Endothelial cell of umbilical vein (primary cell): Measurements from ENCODE around the gene C1QA. TPM values are rescaled to one million over a fixed set of nuclear protein-coding genes. Genes with fewer than 3 reads are reported as not detected.

Source experiments
- BruUV-seq: library from RNA; stranded (reverse); fragments of 400-500 nt; replicated peaks from 2 replicates; lab custom pipeline; 2021; lab: Mats Ljungman, UMichigan
- CTCF ChIA-PET: fragments of 300-600, 350-600 bp; sonication (Branson Sonifier 250); formaldehyde crosslinking; loops from one replicate; lab custom pipeline; 2021; ENCODE audit warnings: antibody characterized with exemption, inconsistent platforms; lab: Charles Lee
- POLR2A ChIA-PET: fragments of 300-600, 350-600 bp; sonication (Branson Sonifier 250); formaldehyde crosslinking; loops from one replicate; lab custom pipeline; 2021; ENCODE audit warnings: antibody characterized with exemption, inconsistent platforms; lab: Charles Lee
- DNase-seq: peaks from one replicate; pipeline ENCODE4 v3.0.0-alpha.2; 2011; ENCODE audit warnings: low read depth, low spot score
- FAIRE-seq: peaks from 2 replicates; lab custom pipeline; 2011; peaks lifted over from hg19 to GRCh38; lab: Jason Lieb, UNC
- H2AFZ ChIP-seq: 2 replicates; pipeline ENCODE4 v1.6.0; 2012; ENCODE audit warnings: low read depth, low read length, control low read depth, inconsistent platforms
- H3K27ac ChIP-seq: 2 replicates; pipeline ENCODE4 v1.5.1; 2011; ENCODE audit warnings: low read depth, mild to moderate bottlenecking, control low read depth, low read length, moderate library complexity; ENCODE audit not compliant: insufficient read depth
- H3K27me3 ChIP-seq, 2 experiments: 2 replicates each; pipeline versions ENCODE4 v1.6.0 to v1.6.1; 2011; ENCODE audit warnings: low read length in 2 of 2, mixed read lengths in 1 of 2; ENCODE audit not compliant: control insufficient read depth in 2 of 2, insufficient read depth in 2 of 2
- H3K36me3 ChIP-seq, 2 experiments: 2 replicates in 1 of 2; 3 replicates in 1 of 2; pipeline ENCODE4 v1.5.1; 2011; ENCODE audit warnings: low read length in 2 of 2, mild to moderate bottlenecking in 1 of 2, moderate library complexity in 1 of 2; ENCODE audit not compliant: control insufficient read depth in 2 of 2, insufficient read depth in 2 of 2; ENCODE audit errors: extremely low read depth in 1 of 2
- H3K4me1 ChIP-seq: 3 replicates; pipeline ENCODE4 v1.5.1; 2011; ENCODE audit warnings: mild to moderate bottlenecking, low read length; ENCODE audit not compliant: control insufficient read depth, insufficient read depth; ENCODE audit errors: extremely low read depth
- H3K4me2 ChIP-seq: 2 replicates; pipeline ENCODE4 v1.6.1; 2011; ENCODE audit warnings: low read length, control low read depth, mixed read lengths; ENCODE audit not compliant: insufficient read depth
- H3K4me3 ChIP-seq, 3 experiments: fragments of 200-600 bp in 1 of 3; sonication (generic), shearing (Covaris generic) in 1 of 3; replicated peaks in 1 of 3; 2 replicates each; pipeline ENCODE4 v1.5.1; 2011 to 2016; ENCODE audit warnings: control low read depth in 3 of 3, low read length in 3 of 3, mild to moderate bottlenecking in 2 of 3, inconsistent platforms in 1 of 3, low read depth in 1 of 3, moderate library complexity in 1 of 3; ENCODE audit not compliant: insufficient read depth in 1 of 3
- H3K79me2 ChIP-seq: 2 replicates; pipeline ENCODE4 v1.6.0; 2012; ENCODE audit warnings: low read length, inconsistent platforms; ENCODE audit not compliant: control insufficient read depth, insufficient read depth
- H3K9ac ChIP-seq: replicated peaks from 2 replicates; pipeline ENCODE3; 2011; ENCODE audit warnings: low read length, control low read depth; ENCODE audit not compliant: insufficient read depth; ENCODE audit errors: extremely low read depth
- H3K9me1 ChIP-seq: replicated peaks from 3 replicates; pipeline ENCODE4 v1.6.0; 2011; ENCODE audit warnings: mild to moderate bottlenecking, low read length; ENCODE audit not compliant: control insufficient read depth, insufficient read depth; ENCODE audit errors: extremely low read depth
- H3K9me3 ChIP-seq: replicated peaks from 2 replicates; pipeline ENCODE4 v1.5.1; 2012; ENCODE audit warnings: low read length, inconsistent platforms; ENCODE audit not compliant: control insufficient read depth, insufficient read depth
- H4K20me1 ChIP-seq: replicated peaks from 2 replicates; pipeline ENCODE3; 2011; ENCODE audit warnings: mild to moderate bottlenecking, low read length; ENCODE audit not compliant: control insufficient read depth, insufficient read depth; ENCODE audit errors: extremely low read depth
- CTCF ChIP-seq, 2 donors: IDR thresholded peaks; 1 replicate in 1 of 2; 2 replicates in 1 of 2; pipeline ENCODE4 v1.5.1; 2011; ENCODE audit warnings: low read length in 2 of 2, mild to moderate bottlenecking in 2 of 2, moderate library complexity in 2 of 2, control low read depth in 1 of 2, inconsistent platforms in 1 of 2, low read depth in 1 of 2; ENCODE audit not compliant: insufficient read depth in 1 of 2; ENCODE audit errors: extremely low read depth in 1 of 2
- EZH2 ChIP-seq: IDR thresholded peaks from 2 replicates; pipeline ENCODE4 v1.6.1; 2012; ENCODE audit warnings: borderline replicate concordance, low read depth, mild to moderate bottlenecking, moderate library complexity, low read length, inconsistent platforms; ENCODE audit not compliant: severe bottlenecking
- FOS ChIP-seq: IDR thresholded peaks from 2 replicates; pipeline ENCODE4 v1.6.1; 2011; ENCODE audit warnings: mild to moderate bottlenecking, low read length, moderate library complexity, borderline replicate concordance; ENCODE audit not compliant: insufficient read depth
- GATA2 ChIP-seq: IDR thresholded peaks from 2 replicates; pipeline ENCODE4 v1.7.0; 2011; ENCODE audit warnings: low read depth, mild to moderate bottlenecking, moderate library complexity, mixed read lengths, low read length; ENCODE audit not compliant: insufficient read length, insufficient read depth
- JUN ChIP-seq: IDR thresholded peaks from 2 replicates; pipeline ENCODE4 v1.6.1; 2011; ENCODE audit warnings: borderline replicate concordance, low read depth; ENCODE audit not compliant: insufficient read length, insufficient read depth
- MAX ChIP-seq: IDR thresholded peaks from 2 replicates; pipeline ENCODE4 v1.6.1; 2011; ENCODE audit not compliant: insufficient read depth, insufficient read length
- MYC ChIP-seq: IDR thresholded peaks from one replicate; pipeline ENCODE4 v1.6.1; 2011; ENCODE audit warnings: mild to moderate bottlenecking, low read depth, low read length
- POLR2A ChIP-seq: IDR thresholded peaks from 2 replicates; pipeline ENCODE4 v1.6.1; 2012; ENCODE audit warnings: low read depth, mild to moderate bottlenecking, control low read depth, low read length
- POLR2AphosphoS5 ChIP-seq: IDR thresholded peaks from 2 replicates; pipeline ENCODE4 v1.6.1; 2012; ENCODE audit warnings: low read depth, mild to moderate bottlenecking, control low read depth, low read length, moderate library complexity; ENCODE audit not compliant: insufficient read depth
- dilution Hi-C: fragments of 300-500 bp; cut with MboI; formaldehyde crosslinking; loops from one replicate; pipeline ENCODE4 v1.15.0; 2019; ENCODE audit warnings: low sequenced_read_pairs; ENCODE audit not compliant: extremely low pct_ligation_motif_present
- intact Hi-C: fragments of 100-400 bp; cut with micrococcal nuclease; formaldehyde crosslinking; loops from one replicate; pipeline ENCODE4 v1.10.0; 2022
- polyA plus RNA-seq, 4 experiments: library from polyadenylated mRNA; depleted of rRNA in 3 of 4; stranded (reverse) in 3 of 4; unstranded in 1 of 4; fragments of >200 nt; gene quantifications; 2 replicates each; pipeline versions ENCODE4 v1.2.1 to v1.2.3, GENCODE V29; 2011 to 2012; ENCODE audit warnings: missing spikeins in 1 of 4
- total RNA-seq: library from RNA; stranded (reverse); gene quantifications from 2 replicates; pipeline ENCODE4 v1.2.3, GENCODE V29; 2021

C1QA gene
- total and polyA plus RNA-seq, 2 donors (not counting 3 experiments of a cell fraction or from before 2014, with no cell fraction given) = not detected

- CTCF ChIA-PET = no interaction called here
- H3K9me1 ChIP-seq = no peaks in the 10 kb centered on the region
- FAIRE-seq (no peak), DNase-seq (no peak)
- no peak overlapping the region for H3K4me3 ChIP-seq
- dilution Hi-C loops (no loop called here), intact Hi-C loops (no loop called here)
- POLR2A ChIA-PET = no interaction called here
- no peak overlapping the region for H3K27ac ChIP-seq
- TF ChIP-seq POLR2A (no peak), EZH2 (no peak), JUN (no peak), MYC (no peak), GATA2 (no peak)
- H3K36me3 ChIP-seq = no peaks in the 10 kb centered on the region
- no peaks in the 10 kb centered on the region for H3K9me3 ChIP-seq
- no peaks in the 10 kb centered on the region for H3K79me2 ChIP-seq
- peaks cover 0 to 2% of the 10 kb centered on the region in 2 experiments for H3K27me3 ChIP-seq
- no peaks in the 10 kb centered on the region for H3K4me1 ChIP-seq
- no peak overlapping the region for H3K4me2 ChIP-seq
- no peak overlapping the region for H3K9ac ChIP-seq
- H4K20me1 ChIP-seq = no peaks in the 10 kb centered on the region
- H2AFZ ChIP-seq = no peak overlapping the region
- no TSS peak for BruUV-seq
Observed at GRCh38 chr1:22616571-22616970, 19.9 kb upstream of the C1QA start.

GRCh38 chr1:22618056-22618455, 18.4 kb upstream of the C1QA start:
- CTCF ChIA-PET = no interaction called here
- peaks cover 0 to 2% of the 10 kb centered on the region in 2 experiments for H3K27me3 ChIP-seq
- H3K36me3 ChIP-seq = no peaks in the 10 kb centered on the region
- FAIRE-seq (no peak), DNase-seq (no peak)
- no peaks in the 10 kb centered on the region for H4K20me1 ChIP-seq
- H3K4me3 ChIP-seq = no peak overlapping the region
- H3K4me2 ChIP-seq = no peak overlapping the region
- H3K27ac ChIP-seq = no peak overlapping the region
- TF ChIP-seq MYC (no peak), POLR2AphosphoS5 (no peak), EZH2 (no peak), FOS (no peak), POLR2A (no peak), GATA2 (no peak), MAX (no peak), CTCF (IDR thresholded peaks at IDR 0.05; ENCODE audit: extremely low read depth in 1 of 2, insufficient read depth in 1 of 2, low read depth in 1 of 2, low read length in 2 of 2) (no peak), JUN (no peak)
- no peak overlapping the region for H3K9ac ChIP-seq
- dilution Hi-C loops (no loop called here), intact Hi-C loops (no loop called here)
- H3K9me1 ChIP-seq = no peaks in the 10 kb centered on the region
- POLR2A ChIA-PET = no interaction called here
- H3K9me3 ChIP-seq = no peaks in the 10 kb centered on the region
- no peak overlapping the region for H2AFZ ChIP-seq
- H3K4me1 ChIP-seq = no peaks in the 10 kb centered on the region
- H3K79me2 ChIP-seq = no peaks in the 10 kb centered on the region
- BruUV-seq = no TSS peak
